H1 (cell line): ENCODE measurements around the gene CRACDL. TPM values are rescaled to one million over a fixed set of nuclear protein-coding genes. Genes with fewer than 3 reads are reported as not detected.

Experiments
- EGR1 ChIP-seq: IDR thresholded peaks from 2 replicates; pipeline ENCODE4 v1.6.1; 2011; ENCODE audit warnings: low read depth, low read length, borderline replicate concordance
- TBP ChIP-seq: IDR thresholded peaks from 2 replicates; pipeline ENCODE4 v1.6.1; 2011; ENCODE audit warnings: low read depth, low read length, improper control_type of control experiment
- TEAD4 ChIP-seq: IDR thresholded peaks from 2 replicates; pipeline ENCODE4 v1.6.1; 2012; ENCODE audit warnings: low read depth, low read length, inconsistent platforms, mixed read lengths
- polyA plus RNA-seq, 7 experiments: library from polyadenylated mRNA; depleted of rRNA in 3 of 7; stranded (reverse) in 5 of 7; unstranded in 2 of 7; fragments of >200 nt in 5 of 7; fragments of 200-250 nt in 2 of 7; gene quantifications; 1 replicate in 5 of 7; 2 replicates in 1 of 7; 4 replicates in 1 of 7; pipeline versions ENCODE4 v1.2.1 to v1.2.3, GENCODE V29; 2011 to 2013; ENCODE audit warnings: missing spikeins in 2 of 7, mixed read lengths in 2 of 7
- total RNA-seq: library from RNA; stranded (reverse); fragmentation: NEBNext Ultra II Directional; extraction: Animal tissue kit (Norgen Biotek cat#: 25700); gene quantifications from 2 replicates; pipeline ENCODE4 v1.2.1, GENCODE V29; 2021

Gene CRACDL
- total and polyA plus RNA-seq, 2 of the 8 experiments (the other 6 are each of a cell fraction or from before 2014, with no cell fraction given) = 0.07 to 0.38 TPM

GRCh38 chr2:98833917-98834263, 102.1 kb downstream of the CRACDL start (continued):
- no peak for TF ChIP-seq TEAD4
- TF ChIP-seq EGR1 = no peak
- no peak for TF ChIP-seq TBP
